CD4-positive, alpha-beta T cell treated with Interleukin-1 beta for 1 hour (primary cell): ENCODE data around the gene EIF4E1B.

Experiments used
- DNase-seq, 2 donors: peaks; one replicate each; pipeline ENCODE4 v3.0.0-alpha.2; 2020 to 2022

Gene EIF4E1B

GRCh38 chr5:176647843-176648473 lies 17.5 kb downstream of the EIF4E1B start:
- DNase-seq, result peak in 1 of 2 donors; percentile 1

DNA sequence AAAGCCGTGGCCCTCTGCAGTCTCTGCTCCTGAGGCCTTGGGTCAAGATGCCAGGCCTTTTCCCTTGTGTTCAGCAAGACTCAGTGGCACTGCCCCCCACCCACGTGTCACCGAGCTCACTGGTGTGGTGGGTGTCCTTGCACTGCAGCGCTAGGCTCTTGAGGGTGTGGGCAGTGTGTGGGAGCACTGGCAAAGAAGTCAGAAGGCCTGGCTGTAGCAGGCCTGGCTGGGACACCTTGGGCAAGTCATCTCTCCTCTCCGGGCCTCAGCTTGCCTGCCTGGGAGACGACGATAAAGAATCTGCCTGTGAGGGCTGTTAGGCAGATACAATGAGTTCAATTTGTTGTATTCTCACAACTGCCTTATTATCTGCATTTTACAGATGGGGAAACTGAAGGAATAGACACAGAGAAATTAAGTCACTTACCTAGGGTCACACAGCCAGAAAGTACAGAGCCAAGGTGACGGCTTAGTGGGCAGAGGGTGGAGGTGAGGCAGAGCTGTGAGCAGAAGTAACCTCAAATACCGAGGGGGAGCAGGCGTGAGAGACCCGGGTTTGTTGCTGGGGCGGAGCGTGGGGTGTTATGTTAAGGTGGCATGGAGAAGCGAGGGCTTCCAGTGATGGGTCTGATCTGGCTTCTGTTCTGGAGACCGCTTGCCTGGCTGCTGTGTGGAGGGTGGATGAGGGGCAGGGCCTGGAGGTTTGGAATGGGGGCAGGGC lies 18.2 kb downstream of the EIF4E1B start:
- peak; percentile 29 to 42 for DNase-seq

DNA sequence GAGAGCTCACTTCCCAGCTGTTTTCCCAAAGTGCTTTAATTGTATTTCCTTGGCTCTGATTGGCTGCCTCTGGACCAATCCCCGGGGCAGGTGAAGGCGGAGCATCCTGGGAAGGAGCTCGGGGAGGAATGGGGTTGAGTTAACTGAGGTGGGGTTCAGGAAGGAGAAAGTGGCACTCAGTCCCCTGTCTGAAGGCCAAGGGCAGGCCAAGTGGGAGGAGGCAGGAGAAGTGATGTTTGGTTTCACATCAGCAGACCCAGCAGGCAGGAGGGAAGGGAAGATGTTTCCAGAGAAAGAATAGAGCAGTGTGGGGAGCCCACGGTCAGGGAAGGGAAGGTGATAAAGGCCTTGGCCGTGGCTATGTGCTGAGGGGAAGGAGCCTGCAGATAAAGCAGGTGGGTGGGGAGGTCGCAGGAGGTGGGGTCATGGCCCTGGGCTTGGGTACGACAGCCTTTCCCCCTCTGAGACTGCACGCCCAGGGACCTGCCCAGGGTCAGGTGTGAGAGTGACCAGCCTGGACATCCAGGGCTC lies 19.9 kb downstream of the EIF4E1B start:
- DNase-seq, result no peak

GRCh38 chr5:176651472-176651980 lies 21.1 kb downstream of the EIF4E1B start:
- no peak for DNase-seq

DNA sequence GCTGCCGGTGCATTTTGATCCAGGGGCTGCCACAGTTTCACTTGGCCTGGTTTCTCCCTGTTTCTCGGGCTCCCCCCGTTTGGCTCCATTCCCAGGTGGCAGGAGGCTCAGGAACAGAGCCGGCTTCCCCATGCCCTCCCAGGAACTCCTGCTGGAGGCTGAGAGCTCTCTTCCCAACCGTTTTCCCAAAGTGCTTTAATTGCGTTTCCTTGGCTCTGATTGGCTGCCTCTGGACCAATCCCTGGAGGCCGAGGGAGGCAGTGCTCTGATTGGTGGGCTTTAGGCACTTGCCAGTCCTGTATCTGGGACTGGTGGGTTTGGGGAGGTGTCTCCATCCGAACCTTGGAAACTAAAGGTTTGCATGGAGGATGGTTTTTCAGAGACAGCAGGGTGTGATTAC lies 21.7 kb downstream of the EIF4E1B start:
- no peak for DNase-seq

GRCh38 chr5:176653401-176654385 lies 23.2 kb downstream of the EIF4E1B start:
- DNase-seq, result peak; percentile 37 to 48

GRCh38 chr5:176654856-176655255 lies 24.4 kb downstream of the EIF4E1B start:
- DNase-seq, result peak in 1 of 2 donors; percentile 4

- no peak for DNase-seq
Measured at GRCh38 chr5:176656467-176656990, 26.1 kb downstream of the EIF4E1B start.

- DNase-seq, result peak; percentile 67 to 68
Measured at GRCh38 chr5:176658007-176658599, 27.6 kb downstream of the EIF4E1B start.

DNA sequence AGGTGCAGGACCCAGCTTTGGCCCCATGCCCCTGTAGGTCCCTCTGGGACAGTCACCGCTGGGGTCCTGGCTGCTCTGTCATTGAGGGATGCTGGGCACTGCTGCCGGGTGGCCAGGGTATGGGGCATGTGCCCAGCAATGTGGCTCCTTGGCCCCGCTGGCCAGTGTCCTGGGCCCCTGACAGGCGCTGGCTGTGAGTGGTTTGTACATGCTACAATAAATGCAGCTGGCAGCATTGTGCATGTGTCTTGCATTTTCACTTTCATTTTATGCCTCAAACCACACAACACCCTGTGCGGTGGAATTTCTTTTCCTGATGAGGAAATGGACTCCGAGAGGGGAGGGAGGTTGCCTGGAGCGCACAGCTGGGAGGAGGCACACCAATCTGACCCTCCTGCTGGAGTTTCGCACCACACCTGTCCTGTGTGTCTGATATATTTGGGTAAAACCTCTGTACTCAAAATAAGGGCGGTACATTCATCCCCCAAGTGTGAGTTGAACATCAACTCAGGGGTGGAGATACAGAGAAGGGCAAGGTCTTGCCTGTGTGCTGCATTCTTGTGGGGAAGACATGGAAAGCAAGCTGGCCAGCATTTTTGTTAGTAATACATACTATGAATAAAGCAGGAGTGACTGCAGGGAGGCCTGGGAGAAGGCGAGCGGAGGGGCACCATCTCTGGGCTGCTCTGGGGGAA lies 28.5 kb downstream of the EIF4E1B start:
- peak; percentile 20 to 49 for DNase-seq

- no peak for DNase-seq
Measured at GRCh38 chr5:176659512-176659839, 29.0 kb downstream of the EIF4E1B start.

GRCh38 chr5:176659860-176660461 lies 29.5 kb downstream of the EIF4E1B start:
- no peak for DNase-seq

GRCh38 chr5:176660530-176660859 lies 30.0 kb downstream of the EIF4E1B start:
- no peak for DNase-seq

GRCh38 chr5:176660860-176661641 lies 30.6 kb downstream of the EIF4E1B start:
- peak; percentile 77 to 80 for DNase-seq

DNA sequence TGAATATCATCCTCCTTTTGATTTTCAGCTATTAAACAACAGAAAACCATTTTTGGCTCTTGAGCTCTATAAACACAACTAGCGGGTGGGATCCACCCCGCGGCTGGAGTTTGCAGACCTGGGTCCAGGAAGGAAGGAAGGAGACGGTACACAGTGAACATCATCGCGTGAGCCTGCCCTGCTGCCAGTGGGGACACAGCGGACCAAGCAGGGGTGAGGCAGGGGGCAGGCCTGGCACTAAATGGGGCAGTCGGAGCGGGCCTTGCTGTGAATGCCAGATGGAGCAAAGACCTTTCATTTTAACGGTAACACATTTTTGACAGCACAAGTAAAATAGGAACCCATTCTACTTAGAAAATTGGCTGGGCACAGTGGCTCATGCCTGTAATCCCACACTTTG lies 31.2 kb downstream of the EIF4E1B start:
- DNase-seq, result no peak

DNA sequence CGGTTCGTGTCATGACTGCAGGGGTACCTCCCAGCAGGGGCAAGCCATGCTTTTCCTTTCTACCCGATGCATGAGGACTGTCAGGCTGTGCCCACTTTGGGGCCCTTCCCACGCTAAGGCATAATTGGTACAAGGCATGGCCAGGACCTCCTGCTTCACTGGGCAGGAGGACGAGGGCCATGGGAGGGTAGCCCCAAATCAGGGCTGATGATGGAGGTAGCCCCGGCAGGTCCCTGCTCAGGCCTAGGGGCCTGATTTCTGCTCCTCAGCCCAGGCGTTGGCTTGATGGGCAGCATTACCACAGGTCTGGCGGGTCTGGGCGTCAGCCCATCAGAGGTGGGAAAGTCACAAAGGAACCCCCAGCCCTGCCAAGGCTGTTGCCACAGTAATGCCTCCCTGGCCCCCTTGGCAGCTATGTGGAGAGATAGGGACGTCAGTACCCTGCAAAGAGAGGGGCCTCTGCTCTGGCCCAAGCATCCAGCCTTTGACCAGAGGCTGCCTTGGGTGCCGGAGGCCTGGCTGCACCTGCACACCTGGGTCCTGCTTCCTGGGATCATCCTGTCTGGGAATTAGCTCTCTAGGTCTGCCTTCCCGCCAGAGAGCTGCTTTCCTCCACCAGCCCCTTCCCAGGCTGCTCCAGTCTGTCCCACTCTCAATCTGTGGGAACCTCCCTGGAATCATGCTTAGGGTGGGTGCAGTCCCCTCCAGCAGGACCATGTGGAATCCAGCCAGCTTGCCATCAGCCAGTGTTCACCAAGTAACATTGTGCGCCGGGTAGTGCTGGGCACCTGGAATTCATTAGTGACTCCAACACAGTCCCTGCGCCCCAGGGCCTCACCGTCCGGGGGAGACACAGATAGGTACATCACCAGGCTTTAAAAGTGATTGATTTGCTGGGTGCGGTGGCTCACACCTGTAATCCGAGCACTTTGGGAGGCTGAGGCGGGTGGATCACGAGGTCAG lies 32.2 kb downstream of the EIF4E1B start:
- DNase-seq, result no peak

- no peak for DNase-seq
Measured at GRCh38 chr5:176663566-176663965, 33.1 kb downstream of the EIF4E1B start.

GRCh38 chr5:176664479-176664878 lies 34.0 kb downstream of the EIF4E1B start:
- no peak for DNase-seq

DNA sequence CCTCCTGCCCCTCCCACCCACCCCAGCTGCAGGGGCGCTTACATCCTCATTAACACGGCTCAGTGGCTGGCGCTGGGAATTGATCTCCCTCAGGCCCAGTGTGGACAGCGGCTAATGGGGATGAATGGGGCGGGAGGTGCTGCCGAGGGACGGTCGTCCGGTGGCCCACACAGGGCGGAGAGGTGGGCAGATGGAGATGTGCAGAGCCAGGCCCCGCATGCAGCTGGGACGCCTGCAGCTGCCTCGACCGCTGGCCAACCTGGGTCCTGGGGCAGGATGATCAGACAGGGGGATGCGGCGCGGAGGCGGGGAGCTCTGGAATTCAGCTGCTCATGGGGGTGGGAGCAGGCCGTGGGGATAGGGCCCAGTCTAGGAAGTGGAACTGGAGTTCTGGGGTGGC lies 34.4 kb downstream of the EIF4E1B start:
- DNase-seq, result no peak
